K562 (cell line): Measurements from ENCODE around the gene SETDB2.

Experiments used
- CTCF ChIP-seq, 3 experiments: IDR thresholded peaks in 2 of 3; conservative IDR thresholded peaks in 1 of 3; 2 replicates each; pipeline ENCODE4 v1.5.1; 2011 to 2012; ENCODE audit warnings: low read length in 3 of 3, mild to moderate bottlenecking in 3 of 3, control low read depth in 2 of 3, improper control_type of control experiment in 1 of 3, inconsistent platforms in 1 of 3, low read depth in 1 of 3, mixed read lengths in 1 of 3, moderate library complexity in 1 of 3; ENCODE audit not compliant: insufficient read depth in 2 of 3
- GABPA ChIP-seq: fragments of 200-800 bp; sonication (Bioruptor generic); conservative IDR thresholded peaks from 2 replicates; pipeline ENCODE4 v1.6.1; 2016; ENCODE audit warnings: low read depth, missing genetic modification characterization, missing compliant biosample characterization
- MED1 ChIP-seq: sonication (generic); formaldehyde crosslinking; IDR thresholded peaks from 2 replicates; pipeline ENCODE4 v1.8.1; 2023; ENCODE audit warnings: missing genetic modification reagents, borderline replicate concordance
- MTF1 ChIP-seq: fragments of 250-450 bp; sonication (Bioruptor Pico); IDR thresholded peaks from 2 replicates; pipeline ENCODE4 v1.9.0; 2021; ENCODE audit warnings: moderate library complexity, mild to moderate bottlenecking, inconsistent platforms, borderline replicate concordance
- RBM15 ChIP-seq: fragments of 200-400 bp; formaldehyde crosslinking; IDR thresholded peaks from 2 replicates; pipeline ENCODE4 v1.6.1; 2018; ENCODE audit warnings: mild to moderate bottlenecking, low read length, moderate library complexity; ENCODE audit not compliant: insufficient read depth
- TAF1 ChIP-seq: IDR thresholded peaks from 2 replicates; pipeline ENCODE4 v1.6.1; 2011; ENCODE audit warnings: mild to moderate bottlenecking, low read length, moderate library complexity; ENCODE audit not compliant: insufficient read depth, control insufficient read depth, severe bottlenecking; ENCODE audit errors: extremely low read depth
- YBX1 ChIP-seq: fragments of 450-650 bp; IDR thresholded peaks from 2 replicates; pipeline ENCODE4 v1.7.1; 2016; ENCODE audit warnings: mild to moderate bottlenecking

- TF ChIP-seq CTCF (IDR thresholded peaks at IDR 0.05 in 2 of 3, conservative IDR thresholded peaks at IDR 0.05 in 1 of 3; ENCODE audit: insufficient read depth in 2 of 3, low read depth in 1 of 3, low read length in 3 of 3): no peak
- no peak for TF ChIP-seq MED1 (CRISPR knock-in tag)
- TF ChIP-seq RBM15: no peak
- TF ChIP-seq YBX1: no peak
- no peak for TF ChIP-seq MTF1 (CRISPR knock-in tag)
- TF ChIP-seq GABPA (tag): no peak
- TF ChIP-seq TAF1: no peak
Observed at GRCh38 chr13:49456156-49456555, 12.1 kb downstream of the SETDB2 start.
